T-helper 22 cell (primary cell): ENCODE measurements around the gene CD164L2.
"Not testable (repeated sequence)": the region's sequence is repeated elsewhere in the genome, so short reads cannot be mapped to it uniquely, and the experiment has no call there.

Experiments used
- DNase-seq: peaks from one replicate; pipeline ENCODE4 v3.0.0-alpha.2; 2020; ENCODE audit warnings: low read depth

The CD164L2 gene

GRCh38 chr1:27384797-27385196 lies 1.7 kb upstream of the CD164L2 start:
- DNase-seq, result not testable (repeated sequence)

- no peak for DNase-seq
Measured at GRCh38 chr1:27383661-27384060, 528 bp upstream of the CD164L2 start.

GRCh38 chr1:27381969-27382762 lies 967 bp downstream of the CD164L2 start:
- DNase-seq, result no peak

GRCh38 chr1:27380766-27381733 lies 2.1 kb downstream of the CD164L2 start:
- DNase-seq, result no peak

GRCh38 chr1:27380224-27380623 lies 2.9 kb downstream of the CD164L2 start:
- no peak for DNase-seq

GRCh38 chr1:27379564-27380122 lies 3.5 kb downstream of the CD164L2 start:
- no peak for DNase-seq

- DNase-seq, result no peak
Measured at GRCh38 chr1:27377760-27378495, 5.2 kb downstream of the CD164L2 start.

GRCh38 chr1:27374362-27375086 lies 8.6 kb downstream of the CD164L2 start, which contains the start of gene FCN3:
TSS of gene FCN3 (minus strand) at chr1:27374824. CDS start at chr1:27374818, 6 bp downstream.
- DNase-seq, result no peak

GRCh38 chr1:27372808-27373690 lies 10.1 kb downstream of the CD164L2 start:
- DNase-seq, result no peak

GRCh38 chr1:27372022-27372807 lies 10.9 kb downstream of the CD164L2 start:
- no peak for DNase-seq

- DNase-seq, result no peak
Measured at GRCh38 chr1:27368869-27369582, 14.1 kb downstream of the CD164L2 start.

- no peak for DNase-seq
Measured at GRCh38 chr1:27367160-27367650, 15.9 kb downstream of the CD164L2 start.

- DNase-seq, result no peak
Measured at GRCh38 chr1:27366411-27367159, 16.5 kb downstream of the CD164L2 start, which contains the start of gene MAP3K6. TSS of gene MAP3K6 (minus strand) at chr1:27366961. CDS start at chr1:27366597, 364 bp downstream.

GRCh38 chr1:27366113-27366410 lies 17.1 kb downstream of the CD164L2 start:
- DNase-seq, result peak; percentile 60

- peak; percentile 62 for DNase-seq
Measured at GRCh38 chr1:27365372-27366112, 17.6 kb downstream of the CD164L2 start.

- DNase-seq, result no peak
Measured at GRCh38 chr1:27364696-27365371, 18.3 kb downstream of the CD164L2 start.
